A673 (cell line): ENCODE results near the gene LMAN1L. TPM values are rescaled to one million over a fixed set of nuclear protein-coding genes. Genes with fewer than 3 reads are reported as not detected.

Experiments used
- BruUV-seq: library from RNA; stranded (reverse); fragments of 400-500 nt; replicated peaks from 2 replicates; lab custom pipeline; 2021; lab: Mats Ljungman, UMichigan
- CTCF ChIA-PET: fragments of 300-600 bp; sonication (Branson Sonifier 250); formaldehyde crosslinking; loops from one replicate; lab custom pipeline; 2022; ENCODE audit warnings: antibody characterized with exemption; lab: Charles Lee
- POLR2A ChIA-PET: fragments of 300-600 bp; sonication (Branson Sonifier 250); formaldehyde crosslinking; loops from one replicate; lab custom pipeline; 2022; ENCODE audit warnings: antibody characterized with exemption; ENCODE audit not compliant: low non-redundant PET; lab: Charles Lee
- DNase-seq: peaks from one replicate; pipeline ENCODE4 v3.0.0-alpha.2; 2015; ENCODE audit warnings: low spot score
- H3K27ac ChIP-seq: fragments of 200-600 bp; sonication (generic); 2 replicates; pipeline ENCODE4 v1.5.1; 2016; ENCODE audit warnings: mixed run types, low read depth, mild to moderate bottlenecking, mixed read lengths, antibody characterized with exemption, low read length; ENCODE audit not compliant: poor library complexity, severe bottlenecking
- H3K27me3 ChIP-seq: fragments of 200-600 bp; sonication (generic); replicated peaks from 2 replicates; pipeline ENCODE4 v1.6.1; 2017; ENCODE audit warnings: mixed run types, low read depth, mild to moderate bottlenecking, mixed read lengths, antibody characterized with exemption, low read length; ENCODE audit not compliant: insufficient read depth, poor library complexity
- H3K36me3 ChIP-seq: fragments of 200-600 bp; sonication (generic); 2 replicates; pipeline ENCODE4 v1.6.1; 2016; ENCODE audit warnings: mixed run types, mild to moderate bottlenecking, mixed read lengths, antibody characterized with exemption, low read length; ENCODE audit not compliant: insufficient read depth, poor library complexity, severe bottlenecking
- H3K4me1 ChIP-seq: fragments of 200-600 bp; sonication (generic); 2 replicates; pipeline ENCODE4 v1.6.1; 2017; ENCODE audit warnings: mixed run types, mild to moderate bottlenecking, mixed read lengths, antibody characterized with exemption, low read length; ENCODE audit not compliant: insufficient read depth, poor library complexity, severe bottlenecking
- H3K4me3 ChIP-seq: fragments of 200-600 bp; sonication (generic); 2 replicates; pipeline ENCODE4 v1.5.1; 2016; ENCODE audit warnings: low read depth, mixed run types, mild to moderate bottlenecking, mixed read lengths, low read length; ENCODE audit not compliant: poor library complexity, severe bottlenecking
- H3K9me3 ChIP-seq: fragments of 200-600 bp; sonication (generic); 2 replicates; pipeline ENCODE4 v1.6.1; 2016; ENCODE audit warnings: mixed run types, low read depth, mild to moderate bottlenecking, mixed read lengths, antibody characterized with exemption, low read length; ENCODE audit not compliant: poor library complexity, severe bottlenecking
- CTCF ChIP-seq: fragments of 300-800, 200-600 bp; sonication (generic); conservative IDR thresholded peaks from 2 replicates; pipeline ENCODE4 v1.5.1; 2017; ENCODE audit warnings: low read depth, mild to moderate bottlenecking, antibody characterized with exemption, low read length, moderate library complexity, mixed read lengths
- EZH2 ChIP-seq: fragments of 200-600 bp; sonication (generic); IDR thresholded peaks from 2 replicates; pipeline ENCODE4 v1.6.1; 2017; ENCODE audit warnings: borderline replicate concordance, low read depth, mild to moderate bottlenecking, mixed read lengths, antibody characterized with exemption, low read length; ENCODE audit not compliant: poor library complexity, severe bottlenecking
- intact Hi-C: fragments of 100-400 bp; cut with micrococcal nuclease; formaldehyde crosslinking; loops from one replicate; pipeline ENCODE4 v1.10.0; 2022; ENCODE audit not compliant: unreplicated experiment
- total RNA-seq: library from RNA; stranded (reverse); gene quantifications from 2 replicates; pipeline ENCODE4 v1.2.3, GENCODE V29; 2021

The LMAN1L gene
- total RNA-seq, 1 experiment from 2014 or later, result 0.80 TPM

GRCh38 chr15:74808840-74809229 lies 3.8 kb upstream of the LMAN1L start:
- BruUV-seq, result no TSS peak
- POLR2A ChIA-PET, result no interaction called here
- CTCF ChIA-PET, result no interaction called here

GRCh38 chr15:74809242-74809641 lies 3.4 kb upstream of the LMAN1L start:
- TF ChIP-seq CTCF (no peak), EZH2 (no peak)
- CTCF ChIA-PET, result no interaction called here
- POLR2A ChIA-PET, result no interaction called here
- Histone ChIP-seq H3K27ac (no peak overlapping the region), H3K9me3 (no peaks in the 10 kb centered on the region), H3K36me3 (no peaks in the 10 kb centered on the region), H3K4me1 (no peaks in the 10 kb centered on the region), H3K27me3 (no peaks in the 10 kb centered on the region), H3K4me3 (no peak overlapping the region)
- no TSS peak for BruUV-seq
- DNase-seq, result no peak
- intact Hi-C loops, result no loop called here

More at GRCh38 chr15:74808840-74809229, 3.8 kb upstream of the LMAN1L start:
- Histone ChIP-seq H3K27me3 (no peaks in the 10 kb centered on the region), H3K4me3 (no peak overlapping the region), H3K27ac (no peak overlapping the region), H3K36me3 (no peaks in the 10 kb centered on the region), H3K4me1 (no peaks in the 10 kb centered on the region), H3K9me3 (no peaks in the 10 kb centered on the region)
- intact Hi-C loops, result no loop called here
- TF ChIP-seq CTCF, result peak; percentile 35; the same call in 1 of the 2 replicates
- TF ChIP-seq EZH2, result no peak
- DNase-seq, result no peak

GRCh38 chr15:74809956-74810355 lies 2.7 kb upstream of the LMAN1L start:
- no peaks in the 10 kb centered on the region for H3K36me3 ChIP-seq
- H3K27me3 ChIP-seq, result no peaks in the 10 kb centered on the region
- intact Hi-C loops, result no loop called here
- H3K9me3 ChIP-seq, result no peaks in the 10 kb centered on the region
- no peaks in the 10 kb centered on the region for H3K4me1 ChIP-seq
- TF ChIP-seq EZH2 (no peak), CTCF (no peak)
- no peak for DNase-seq
- H3K4me3 ChIP-seq, result no peak overlapping the region
- POLR2A ChIA-PET, result interaction anchor here (0.7 kb wide), 1 partner anchor 793 kb away, joined by 10 read pairs; no protein-coding TSS in a partner anchor
- no TSS peak for BruUV-seq
- CTCF ChIA-PET, result interaction anchor here (0.7 kb wide), 1 partner anchor 91 kb away, joined by 4 read pairs; no protein-coding TSS in a partner anchor
- no peak overlapping the region for H3K27ac ChIP-seq
